ENCODE measurements around the gene PAM16. TPM values are rescaled to one million over a fixed set of nuclear protein-coding genes. Genes with fewer than 3 reads are reported as not detected.

The PAM16 gene
- polyA plus RNA-seq, 1 donor from 2014 or later, result 145 TPM

DNA sequence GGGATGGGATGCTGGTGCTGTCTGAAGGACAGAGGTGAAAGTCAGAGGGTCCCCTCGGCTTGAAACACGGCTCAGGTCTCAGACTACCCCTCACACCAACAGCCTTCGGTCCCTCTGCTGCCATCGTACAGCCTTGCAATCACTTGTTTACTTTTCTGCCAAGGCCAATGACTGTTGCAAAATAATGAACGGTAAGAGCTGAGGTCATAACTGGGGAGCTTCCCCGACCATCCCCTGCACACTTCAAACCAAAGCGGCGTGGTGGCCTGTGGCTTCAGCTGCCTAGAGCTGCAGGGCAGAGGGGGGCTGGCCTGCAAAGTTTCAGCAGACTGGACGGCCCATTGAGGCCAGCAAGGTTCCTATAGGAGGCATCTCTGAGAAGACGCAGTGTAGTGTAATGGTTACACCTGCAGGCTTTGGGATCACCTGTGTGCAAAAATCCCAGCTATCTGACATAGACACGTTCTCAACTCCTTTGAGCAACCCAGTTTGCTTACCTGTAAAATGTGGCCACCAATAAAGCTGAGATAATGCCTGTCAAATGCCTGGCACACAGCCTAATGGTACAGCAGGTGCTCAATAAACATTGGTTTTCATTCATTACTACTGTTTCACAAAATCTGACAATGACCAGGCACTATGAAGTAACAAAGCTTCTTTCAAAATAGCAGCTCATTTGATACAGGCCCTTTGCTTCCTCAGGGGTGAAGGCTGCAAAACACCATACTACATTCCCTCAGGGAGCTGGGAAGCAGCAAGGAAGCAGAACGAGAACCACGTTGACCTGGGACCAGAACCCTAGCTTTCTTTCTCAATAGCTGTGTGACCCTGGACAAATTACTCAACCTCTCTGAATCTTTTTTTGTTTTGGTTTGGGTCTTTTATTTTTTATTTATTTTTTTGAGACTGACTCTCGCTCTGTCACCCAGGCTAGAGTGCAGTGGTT lies 5.0 kb downstream of the PAM16 start:
- Histone ChIP-seq H3K4me2 (ENCODE audit: low read length) (no peak overlapping the region), H3K9me2 (ENCODE audit: insufficient read depth, low read length) (no peaks in the 10 kb centered on the region), H3F3A (ENCODE audit: insufficient read depth, low read length, poor library complexity, severe bottlenecking) (no peaks in the 10 kb centered on the region), H3K4me3 (ENCODE audit: low read length) (no peak overlapping the region), H2AFZ (ENCODE audit: low read depth, low read length) (no peak overlapping the region), H3K27me3 (ENCODE audit: insufficient read depth, low read depth, low read length) (no peaks in the 10 kb centered on the region), H3K27ac (ENCODE audit: low read length) (no peak overlapping the region), H3K9ac (ENCODE audit: low read length) (no peak overlapping the region), H3K36me3 (ENCODE audit: insufficient read depth, low read length) (no peaks in the 10 kb centered on the region), H3K79me2 (replicated peaks; ENCODE audit: insufficient read depth, low read length) (peaks cover 10% of the 10 kb centered on the region), H3K9me3 (ENCODE audit: low read length) (no peaks in the 10 kb centered on the region), H4K20me1 (ENCODE audit: insufficient read depth) (no peaks in the 10 kb centered on the region)
- TF ChIP-seq, protein P1, sequence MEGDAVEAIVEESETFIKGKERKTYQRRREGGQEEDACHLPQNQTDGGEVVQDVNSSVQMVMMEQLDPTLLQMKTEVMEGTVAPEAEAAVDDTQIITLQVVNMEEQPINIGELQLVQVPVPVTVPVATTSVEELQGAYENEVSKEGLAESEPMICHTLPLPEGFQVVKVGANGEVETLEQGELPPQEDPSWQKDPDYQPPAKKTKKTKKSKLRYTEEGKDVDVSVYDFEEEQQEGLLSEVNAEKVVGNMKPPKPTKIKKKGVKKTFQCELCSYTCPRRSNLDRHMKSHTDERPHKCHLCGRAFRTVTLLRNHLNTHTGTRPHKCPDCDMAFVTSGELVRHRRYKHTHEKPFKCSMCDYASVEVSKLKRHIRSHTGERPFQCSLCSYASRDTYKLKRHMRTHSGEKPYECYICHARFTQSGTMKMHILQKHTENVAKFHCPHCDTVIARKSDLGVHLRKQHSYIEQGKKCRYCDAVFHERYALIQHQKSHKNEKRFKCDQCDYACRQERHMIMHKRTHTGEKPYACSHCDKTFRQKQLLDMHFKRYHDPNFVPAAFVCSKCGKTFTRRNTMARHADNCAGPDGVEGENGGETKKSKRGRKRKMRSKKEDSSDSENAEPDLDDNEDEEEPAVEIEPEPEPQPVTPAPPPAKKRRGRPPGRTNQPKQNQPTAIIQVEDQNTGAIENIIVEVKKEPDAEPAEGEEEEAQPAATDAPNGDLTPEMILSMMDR (IDR thresholded peaks at IDR 0.05; ENCODE audit: poor library complexity, severe bottlenecking), result no peak
- TF ChIP-seq EZH2 (IDR thresholded peaks at IDR 0.05; ENCODE audit: borderline replicate concordance, insufficient read depth, low read length, poor library complexity, severe bottlenecking), result no peak
- TF ChIP-seq, protein P2, sequence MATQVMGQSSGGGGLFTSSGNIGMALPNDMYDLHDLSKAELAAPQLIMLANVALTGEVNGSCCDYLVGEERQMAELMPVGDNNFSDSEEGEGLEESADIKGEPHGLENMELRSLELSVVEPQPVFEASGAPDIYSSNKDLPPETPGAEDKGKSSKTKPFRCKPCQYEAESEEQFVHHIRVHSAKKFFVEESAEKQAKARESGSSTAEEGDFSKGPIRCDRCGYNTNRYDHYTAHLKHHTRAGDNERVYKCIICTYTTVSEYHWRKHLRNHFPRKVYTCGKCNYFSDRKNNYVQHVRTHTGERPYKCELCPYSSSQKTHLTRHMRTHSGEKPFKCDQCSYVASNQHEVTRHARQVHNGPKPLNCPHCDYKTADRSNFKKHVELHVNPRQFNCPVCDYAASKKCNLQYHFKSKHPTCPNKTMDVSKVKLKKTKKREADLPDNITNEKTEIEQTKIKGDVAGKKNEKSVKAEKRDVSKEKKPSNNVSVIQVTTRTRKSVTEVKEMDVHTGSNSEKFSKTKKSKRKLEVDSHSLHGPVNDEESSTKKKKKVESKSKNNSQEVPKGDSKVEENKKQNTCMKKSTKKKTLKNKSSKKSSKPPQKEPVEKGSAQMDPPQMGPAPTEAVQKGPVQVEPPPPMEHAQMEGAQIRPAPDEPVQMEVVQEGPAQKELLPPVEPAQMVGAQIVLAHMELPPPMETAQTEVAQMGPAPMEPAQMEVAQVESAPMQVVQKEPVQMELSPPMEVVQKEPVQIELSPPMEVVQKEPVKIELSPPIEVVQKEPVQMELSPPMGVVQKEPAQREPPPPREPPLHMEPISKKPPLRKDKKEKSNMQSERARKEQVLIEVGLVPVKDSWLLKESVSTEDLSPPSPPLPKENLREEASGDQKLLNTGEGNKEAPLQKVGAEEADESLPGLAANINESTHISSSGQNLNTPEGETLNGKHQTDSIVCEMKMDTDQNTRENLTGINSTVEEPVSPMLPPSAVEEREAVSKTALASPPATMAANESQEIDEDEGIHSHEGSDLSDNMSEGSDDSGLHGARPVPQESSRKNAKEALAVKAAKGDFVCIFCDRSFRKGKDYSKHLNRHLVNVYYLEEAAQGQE (IDR thresholded peaks at IDR 0.05; ENCODE audit: borderline replicate concordance), result no peak
- TF ChIP-seq SMC3 (conservative IDR thresholded peaks at IDR 0.05; ENCODE audit: poor library complexity), result no peak
- TF ChIP-seq RAD21 (conservative IDR thresholded peaks at IDR 0.05), result no peak
- TF ChIP-seq MXI1 (conservative IDR thresholded peaks at IDR 0.05; ENCODE audit: poor library complexity, severe bottlenecking), result no peak
- no peak for TF ChIP-seq POLR2AphosphoS5 (IDR thresholded peaks at IDR 0.05)
- TF ChIP-seq EP300 (conservative IDR thresholded peaks at IDR 0.05; ENCODE audit: poor library complexity, severe bottlenecking), result no peak
- no peak for TF ChIP-seq TAF1 (IDR thresholded peaks at IDR 0.05; ENCODE audit: low read depth)

DNA sequence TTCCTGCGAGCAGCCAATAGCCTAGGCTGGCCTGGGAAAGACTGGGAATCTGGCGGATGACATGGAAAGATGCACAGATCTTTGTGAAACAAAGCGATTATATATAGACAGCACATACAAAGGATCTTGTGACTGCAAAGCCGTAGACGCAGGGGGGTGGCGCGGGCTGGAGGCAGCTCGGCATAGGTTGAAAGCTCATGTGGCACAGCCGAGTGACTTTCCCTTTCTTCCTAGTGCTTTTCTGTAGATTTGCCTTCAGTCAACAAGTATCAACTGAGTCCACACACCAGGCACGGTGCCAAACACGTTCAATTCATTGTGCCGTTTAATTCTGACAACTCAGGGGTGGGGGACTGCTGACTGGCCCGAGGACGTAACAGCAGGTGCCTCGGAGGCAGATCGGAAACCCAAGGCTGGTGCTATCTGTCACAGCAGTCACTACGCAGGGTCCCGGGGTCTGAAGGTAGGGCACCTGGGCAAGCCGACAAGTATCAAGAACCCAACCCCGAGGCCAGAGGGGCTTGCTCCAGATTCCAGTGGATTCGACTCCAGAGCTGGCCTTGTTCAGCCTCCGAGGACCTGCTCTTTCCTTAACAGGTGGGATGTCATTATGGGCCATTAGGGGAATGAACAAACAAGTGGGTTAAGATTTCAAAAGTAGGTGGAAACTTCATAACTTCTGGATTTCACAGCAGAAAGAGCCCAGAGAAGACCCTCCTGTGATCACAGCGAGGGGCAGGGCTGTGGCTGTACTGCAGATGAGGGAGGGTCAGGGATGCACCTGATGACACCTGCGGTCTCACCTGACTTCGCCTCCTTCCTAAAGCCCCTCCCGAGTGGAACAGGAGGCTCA lies 5.9 kb downstream of the PAM16 start:
- Histone ChIP-seq H3K27me3 (ENCODE audit: insufficient read depth, low read depth, low read length) (no peaks in the 10 kb centered on the region), H3K9ac (ENCODE audit: low read length) (no peak overlapping the region), H4K20me1 (ENCODE audit: insufficient read depth) (no peaks in the 10 kb centered on the region), H3K4me2 (ENCODE audit: low read length) (no peak overlapping the region), H3K4me3 (ENCODE audit: low read length) (no peak overlapping the region), H3K9me3 (ENCODE audit: low read length) (no peaks in the 10 kb centered on the region), H3K79me2 (replicated peaks; ENCODE audit: insufficient read depth, low read length) (peaks cover 10% of the 10 kb centered on the region), H3F3A (ENCODE audit: insufficient read depth, low read length, poor library complexity, severe bottlenecking) (no peaks in the 10 kb centered on the region), H3K36me3 (ENCODE audit: insufficient read depth, low read length) (no peaks in the 10 kb centered on the region), H3K9me2 (ENCODE audit: insufficient read depth, low read length) (no peaks in the 10 kb centered on the region), H2AFZ (ENCODE audit: low read depth, low read length) (no peak overlapping the region), H3K27ac (ENCODE audit: low read length) (no peak overlapping the region)
- TF ChIP-seq RAD21 (conservative IDR thresholded peaks at IDR 0.05) (no peak), EP300 (conservative IDR thresholded peaks at IDR 0.05; ENCODE audit: poor library complexity, severe bottlenecking) (no peak), MXI1 (conservative IDR thresholded peaks at IDR 0.05; ENCODE audit: poor library complexity, severe bottlenecking) (no peak), POLR2AphosphoS5 (IDR thresholded peaks at IDR 0.05) (no peak), SMC3 (conservative IDR thresholded peaks at IDR 0.05; ENCODE audit: poor library complexity) (no peak), TAF1 (IDR thresholded peaks at IDR 0.05; ENCODE audit: low read depth) (no peak), EZH2 (IDR thresholded peaks at IDR 0.05; ENCODE audit: borderline replicate concordance, insufficient read depth, low read length, poor library complexity, severe bottlenecking) (no peak)
- TF ChIP-seq, protein P1 (IDR thresholded peaks at IDR 0.05; ENCODE audit: poor library complexity, severe bottlenecking), result no peak
- TF ChIP-seq, protein P2 (IDR thresholded peaks at IDR 0.05; ENCODE audit: borderline replicate concordance), result no peak
